Mesodermal cell (in vitro differentiated cells): ENCODE results near the gene ARSG.

Experiments
- H3K27ac ChIP-seq: 2 replicates; pipeline ENCODE4 v1.7.0; 2013; ENCODE audit warnings: mild to moderate bottlenecking, low read depth, low read length, moderate library complexity; ENCODE audit not compliant: severe bottlenecking
- H3K36me3 ChIP-seq: 2 replicates; pipeline ENCODE4 v1.7.1; 2013; ENCODE audit warnings: mild to moderate bottlenecking, low read length, moderate library complexity; ENCODE audit not compliant: control insufficient read depth, insufficient read depth
- H3K4me1 ChIP-seq: one replicate; pipeline ENCODE4 v1.7.1; 2013; ENCODE audit warnings: mild to moderate bottlenecking, low read length; ENCODE audit not compliant: insufficient read depth, control insufficient read depth, poor library complexity, severe bottlenecking
- H3K4me3 ChIP-seq: 2 replicates; pipeline ENCODE4 v1.7.0; 2013; ENCODE audit warnings: low read length, control low read depth, mild to moderate bottlenecking; ENCODE audit not compliant: insufficient read depth, poor library complexity, severe bottlenecking; ENCODE audit errors: extremely low read depth
- H3K9me3 ChIP-seq: 2 replicates; pipeline ENCODE4 v1.7.1; 2013; ENCODE audit warnings: mild to moderate bottlenecking, low read length, moderate library complexity; ENCODE audit not compliant: control insufficient read depth
- WGBS, 2 experiments: methylation state at CpG; one replicate each; pipeline ENCODE4 v1.1.5; 2013; ENCODE audit warnings: missing lambda C conversion rate in 2 of 2; ENCODE audit not compliant: insufficient coverage in 2 of 2; 5-methylcytosine and 5-hydroxymethylcytosine counted together

ARSG gene

GRCh38 chr17:68320311-68320865, 29.1 kb downstream of the ARSG start:
- H3K36me3 ChIP-seq, result no peaks in the 10 kb centered on the region
- WGBS, 2 experiments, result 80 to 94% methylated on average over 3 to 5 of the region's 5 CpGs

GRCh38 chr17:68320943-68321555, 29.8 kb downstream of the ARSG start:
- H3K4me3 ChIP-seq, result no peak overlapping the region

More at GRCh38 chr17:68320311-68320865, 29.1 kb downstream of the ARSG start:
- no peak overlapping the region for H3K4me3 ChIP-seq
- H3K9me3 ChIP-seq, result no peaks in the 10 kb centered on the region
- H3K4me1 ChIP-seq, result no peaks in the 10 kb centered on the region
- no peak overlapping the region for H3K27ac ChIP-seq

GRCh38 chr17:68321556-68321954, 30.3 kb downstream of the ARSG start:
- H3K4me1 ChIP-seq, result no peaks in the 10 kb centered on the region
- H3K27ac ChIP-seq, result no peak overlapping the region
- 89 to 91% methylated on average over 3 to 4 of the region's 4 CpGs for WGBS, 2 experiments
- H3K9me3 ChIP-seq, result no peaks in the 10 kb centered on the region
- no peak overlapping the region for H3K4me3 ChIP-seq
- no peaks in the 10 kb centered on the region for H3K36me3 ChIP-seq

More at GRCh38 chr17:68320943-68321555, 29.8 kb downstream of the ARSG start:
- Histone ChIP-seq H3K4me1 (no peaks in the 10 kb centered on the region), H3K27ac (no peak overlapping the region), H3K36me3 (no peaks in the 10 kb centered on the region), H3K9me3 (no peaks in the 10 kb centered on the region)
- 96 to 100% methylated on average over 2 to 6 of the region's 7 CpGs for whole genome bisulfite sequencing, 2 experiments

GRCh38 chr17:68322630-68323029, 31.3 kb downstream of the ARSG start:
- Histone ChIP-seq H3K27ac (no peak overlapping the region), H3K4me3 (no peak overlapping the region), H3K36me3 (no peaks in the 10 kb centered on the region), H3K9me3 (no peaks in the 10 kb centered on the region), H3K4me1 (no peaks in the 10 kb centered on the region)
- 72 to 81% methylated on average over 2 to 3 of the region's 3 CpGs for WGBS, 2 experiments

GRCh38 chr17:68324114-68324513, 32.8 kb downstream of the ARSG start:
- Histone ChIP-seq H3K4me1 (no peaks in the 10 kb centered on the region), H3K27ac (no peak overlapping the region), H3K4me3 (no peak overlapping the region), H3K36me3 (no peaks in the 10 kb centered on the region), H3K9me3 (no peaks in the 10 kb centered on the region)
- 91 to 93% methylated on average over 9 to 10 of the region's 10 CpGs for WGBS, 2 experiments

GRCh38 chr17:68324654-68325336, 33.5 kb downstream of the ARSG start:
- Histone ChIP-seq H3K4me3 (no peak overlapping the region), H3K36me3 (no peaks in the 10 kb centered on the region), H3K4me1 (no peaks in the 10 kb centered on the region), H3K27ac (no peak overlapping the region), H3K9me3 (no peaks in the 10 kb centered on the region)
- WGBS, 2 experiments, result 95 to 96% methylated on average over 7 of the region's 8 CpGs

GRCh38 chr17:68325961-68326360, 34.7 kb downstream of the ARSG start:
- peaks cover 6% of the 10 kb centered on the region for H3K9me3 ChIP-seq
- H3K4me3 ChIP-seq, result no peak overlapping the region
- no peaks in the 10 kb centered on the region for H3K36me3 ChIP-seq
- 85 to 86% methylated on average over 5 of the region's 5 CpGs for WGBS, 2 experiments
- H3K4me1 ChIP-seq, result no peaks in the 10 kb centered on the region
- H3K27ac ChIP-seq, result no peak overlapping the region

- Histone ChIP-seq H3K36me3 (no peaks in the 10 kb centered on the region), H3K4me1 (no peaks in the 10 kb centered on the region), H3K9me3 (peaks cover 6% of the 10 kb centered on the region), H3K4me3 (no peak overlapping the region), H3K27ac (no peak overlapping the region)
- 85 to 89% methylated on average over 5 of the region's 5 CpGs for WGBS, 2 experiments
Observed at GRCh38 chr17:68326681-68327080, 35.4 kb downstream of the ARSG start.

GRCh38 chr17:68327823-68328557, 36.7 kb downstream of the ARSG start:
- H3K27ac ChIP-seq, result no peak overlapping the region
- no peaks in the 10 kb centered on the region for H3K4me1 ChIP-seq
- H3K9me3 ChIP-seq, result peaks cover 6% of the 10 kb centered on the region
- 87 to 94% methylated on average over 7 of the region's 8 CpGs for WGBS, 2 experiments
- H3K4me3 ChIP-seq, result no peak overlapping the region
- H3K36me3 ChIP-seq, result no peaks in the 10 kb centered on the region

GRCh38 chr17:68328676-68329075, 37.4 kb downstream of the ARSG start:
- no peak overlapping the region for H3K27ac ChIP-seq
- peaks cover 6% of the 10 kb centered on the region for H3K9me3 ChIP-seq
- H3K36me3 ChIP-seq, result no peaks in the 10 kb centered on the region
- H3K4me1 ChIP-seq, result no peaks in the 10 kb centered on the region
- 74 to 75% methylated on average over 4 of the region's 4 CpGs for WGBS, 2 experiments
- H3K4me3 ChIP-seq, result no peak overlapping the region
